ENCODE results near the gene PEAK1.

Gene PEAK1

GRCh38 chr15:77093436-77093835 lies 326.5 kb downstream of the PEAK1 start:
- no peaks in the 10 kb centered on the region for H3K4me1 ChIP-seq (ENCODE audit: control insufficient read depth, insufficient read depth, low read length)
- H3K27me3 ChIP-seq (ENCODE audit: control insufficient read depth in 1 of 2, insufficient read depth in 2 of 2, low read length in 2 of 2) = peaks cover 0 to 2% of the 10 kb centered on the region in 2 donors
- no peaks in the 10 kb centered on the region for H3K9me3 ChIP-seq (ENCODE audit: control insufficient read depth in 2 of 2, low read length in 2 of 2)
- H3K4me3 ChIP-seq (ENCODE audit: low read length in 2 of 2) = no peak overlapping the region
- no peak overlapping the region for H3K9ac ChIP-seq (ENCODE audit: low read length in 2 of 2)
- H3K27ac ChIP-seq (ENCODE audit: low read length) = no peak overlapping the region
- H3K36me3 ChIP-seq (ENCODE audit: control insufficient read depth in 2 of 2, insufficient read depth in 2 of 2, low read length in 2 of 2) = no peaks in the 10 kb centered on the region

GRCh38 chr15:77091097-77091496 lies 328.8 kb downstream of the PEAK1 start:
- Histone ChIP-seq H3K27me3 (ENCODE audit: control insufficient read depth in 1 of 2, insufficient read depth in 2 of 2, low read length in 2 of 2) (peaks cover 0 to 2% of the 10 kb centered on the region in 2 donors), H3K27ac (ENCODE audit: low read length) (no peak overlapping the region), H3K9ac (ENCODE audit: low read length in 2 of 2) (no peak overlapping the region), H3K4me3 (ENCODE audit: low read length in 2 of 2) (no peak overlapping the region), H3K4me1 (ENCODE audit: control insufficient read depth, insufficient read depth, low read length) (no peaks in the 10 kb centered on the region), H3K9me3 (ENCODE audit: control insufficient read depth in 2 of 2, low read length in 2 of 2) (no peaks in the 10 kb centered on the region), H3K36me3 (ENCODE audit: control insufficient read depth in 2 of 2, insufficient read depth in 2 of 2, low read length in 2 of 2) (no peaks in the 10 kb centered on the region)

GRCh38 chr15:77087213-77087612 lies 332.7 kb downstream of the PEAK1 start:
- Histone ChIP-seq H3K36me3 (ENCODE audit: control insufficient read depth in 2 of 2, insufficient read depth in 2 of 2, low read length in 2 of 2) (no peaks in the 10 kb centered on the region), H3K4me3 (ENCODE audit: low read length in 2 of 2) (no peak overlapping the region), H3K4me1 (ENCODE audit: control insufficient read depth, insufficient read depth, low read length) (peaks cover 5% of the 10 kb centered on the region), H3K27ac (ENCODE audit: low read length) (no peak overlapping the region), H3K27me3 (ENCODE audit: control insufficient read depth in 1 of 2, insufficient read depth in 2 of 2, low read length in 2 of 2) (peaks cover 0 to 2% of the 10 kb centered on the region in 2 donors), H3K9ac (ENCODE audit: low read length in 2 of 2) (no peak overlapping the region), H3K9me3 (ENCODE audit: control insufficient read depth in 2 of 2, low read length in 2 of 2) (no peaks in the 10 kb centered on the region)

GRCh38 chr15:77085297-77085696 lies 334.6 kb downstream of the PEAK1 start:
- Histone ChIP-seq H3K27ac (ENCODE audit: low read length) (no peak overlapping the region), H3K4me3 (ENCODE audit: low read length in 2 of 2) (no peak overlapping the region), H3K9me3 (ENCODE audit: control insufficient read depth in 2 of 2, low read length in 2 of 2) (no peaks in the 10 kb centered on the region), H3K4me1 (ENCODE audit: control insufficient read depth, insufficient read depth, low read length) (peaks cover 5% of the 10 kb centered on the region), H3K9ac (ENCODE audit: low read length in 2 of 2) (no peak overlapping the region), H3K36me3 (ENCODE audit: control insufficient read depth in 2 of 2, insufficient read depth in 2 of 2, low read length in 2 of 2) (no peaks in the 10 kb centered on the region), H3K27me3 (ENCODE audit: control insufficient read depth in 1 of 2, insufficient read depth in 2 of 2, low read length in 2 of 2) (no peaks in the 10 kb centered on the region)

- H3K36me3 ChIP-seq (ENCODE audit: control insufficient read depth in 2 of 2, insufficient read depth in 2 of 2, low read length in 2 of 2) = no peaks in the 10 kb centered on the region
- no peak overlapping the region for H3K27ac ChIP-seq (ENCODE audit: low read length)
- H3K4me1 ChIP-seq (ENCODE audit: control insufficient read depth, insufficient read depth, low read length) = peaks cover 5% of the 10 kb centered on the region
- H3K27me3 ChIP-seq (ENCODE audit: control insufficient read depth in 1 of 2, insufficient read depth in 2 of 2, low read length in 2 of 2) = no peaks in the 10 kb centered on the region
- no peaks in the 10 kb centered on the region for H3K9me3 ChIP-seq (ENCODE audit: control insufficient read depth in 2 of 2, low read length in 2 of 2)
- H3K9ac ChIP-seq (ENCODE audit: low read length in 2 of 2) = no peak overlapping the region
- H3K4me3 ChIP-seq (ENCODE audit: low read length in 2 of 2) = no peak overlapping the region
These were observed 335.5 kb downstream of the PEAK1 start for GRCh38 chr15:77084436-77084835.

- no peaks in the 10 kb centered on the region for H3K9me3 ChIP-seq (ENCODE audit: control insufficient read depth in 2 of 2, low read length in 2 of 2)
- H3K9ac ChIP-seq (ENCODE audit: low read length in 2 of 2) = peak overlapping the region in 1 of 2 donors; percentile 55
- no peaks in the 10 kb centered on the region for H3K27me3 ChIP-seq (ENCODE audit: control insufficient read depth in 1 of 2, insufficient read depth in 2 of 2, low read length in 2 of 2)
- H3K36me3 ChIP-seq (ENCODE audit: control insufficient read depth in 2 of 2, insufficient read depth in 2 of 2, low read length in 2 of 2) = no peaks in the 10 kb centered on the region
- H3K4me3 ChIP-seq (ENCODE audit: low read length in 2 of 2) = peak overlapping the region; percentile 49 to 58
- H3K27ac ChIP-seq (ENCODE audit: low read length) = peak overlapping the region; percentile 31
- H3K4me1 ChIP-seq (ENCODE audit: control insufficient read depth, insufficient read depth, low read length) = peaks cover 5% of the 10 kb centered on the region
These were observed 336.3 kb downstream of the PEAK1 start for GRCh38 chr15:77083381-77084160.

- H3K27ac ChIP-seq (ENCODE audit: low read length) = no peak overlapping the region
- no peaks in the 10 kb centered on the region for H3K36me3 ChIP-seq (ENCODE audit: control insufficient read depth in 2 of 2, insufficient read depth in 2 of 2, low read length in 2 of 2)
- no peak overlapping the region for H3K9ac ChIP-seq (ENCODE audit: low read length in 2 of 2)
- H3K27me3 ChIP-seq (ENCODE audit: control insufficient read depth in 1 of 2, insufficient read depth in 2 of 2, low read length in 2 of 2) = no peaks in the 10 kb centered on the region
- H3K9me3 ChIP-seq (ENCODE audit: control insufficient read depth in 2 of 2, low read length in 2 of 2) = no peaks in the 10 kb centered on the region
- H3K4me1 ChIP-seq (ENCODE audit: control insufficient read depth, insufficient read depth, low read length) = peaks cover 5% of the 10 kb centered on the region
- no peak overlapping the region for H3K4me3 ChIP-seq (ENCODE audit: low read length in 2 of 2)
These were observed 337.9 kb downstream of the PEAK1 start for GRCh38 chr15:77081971-77082370.

- Histone ChIP-seq H3K9me3 (ENCODE audit: control insufficient read depth in 2 of 2, low read length in 2 of 2) (no peaks in the 10 kb centered on the region), H3K36me3 (ENCODE audit: control insufficient read depth in 2 of 2, insufficient read depth in 2 of 2, low read length in 2 of 2) (no peaks in the 10 kb centered on the region), H3K9ac (ENCODE audit: low read length in 2 of 2) (no peak overlapping the region), H3K27ac (ENCODE audit: low read length) (no peak overlapping the region), H3K27me3 (ENCODE audit: control insufficient read depth in 1 of 2, insufficient read depth in 2 of 2, low read length in 2 of 2) (peaks cover 0 to 4% of the 10 kb centered on the region in 2 donors), H3K4me3 (ENCODE audit: low read length in 2 of 2) (no peak overlapping the region), H3K4me1 (ENCODE audit: control insufficient read depth, insufficient read depth, low read length) (peaks cover under 1% of the 10 kb centered on the region)
These were observed 343.5 kb downstream of the PEAK1 start for GRCh38 chr15:77076323-77076915.

- Histone ChIP-seq H3K9ac (ENCODE audit: low read length in 2 of 2) (no peak overlapping the region), H3K4me3 (ENCODE audit: low read length in 2 of 2) (no peak overlapping the region), H3K27ac (ENCODE audit: low read length) (no peak overlapping the region), H3K36me3 (ENCODE audit: control insufficient read depth in 2 of 2, insufficient read depth in 2 of 2, low read length in 2 of 2) (no peaks in the 10 kb centered on the region), H3K4me1 (ENCODE audit: control insufficient read depth, insufficient read depth, low read length) (peaks cover 4% of the 10 kb centered on the region), H3K27me3 (ENCODE audit: control insufficient read depth in 1 of 2, insufficient read depth in 2 of 2, low read length in 2 of 2) (peaks cover 0 to 4% of the 10 kb centered on the region in 2 donors), H3K9me3 (ENCODE audit: control insufficient read depth in 2 of 2, low read length in 2 of 2) (no peaks in the 10 kb centered on the region)
These were observed 344.4 kb downstream of the PEAK1 start for GRCh38 chr15:77075528-77075927.

- no peak overlapping the region for H3K9ac ChIP-seq (ENCODE audit: low read length in 2 of 2)
- H3K9me3 ChIP-seq (ENCODE audit: control insufficient read depth in 2 of 2, low read length in 2 of 2) = no peaks in the 10 kb centered on the region
- no peak overlapping the region for H3K27ac ChIP-seq (ENCODE audit: low read length)
- peaks cover 0 to 4% of the 10 kb centered on the region in 2 donors for H3K27me3 ChIP-seq (ENCODE audit: control insufficient read depth in 1 of 2, insufficient read depth in 2 of 2, low read length in 2 of 2)
- H3K4me1 ChIP-seq (ENCODE audit: control insufficient read depth, insufficient read depth, low read length) = peaks cover 9% of the 10 kb centered on the region
- no peaks in the 10 kb centered on the region for H3K36me3 ChIP-seq (ENCODE audit: control insufficient read depth in 2 of 2, insufficient read depth in 2 of 2, low read length in 2 of 2)
- H3K4me3 ChIP-seq (ENCODE audit: low read length in 2 of 2) = no peak overlapping the region
These were observed 345.6 kb downstream of the PEAK1 start for GRCh38 chr15:77074350-77074749.
